GM08714 (cell line): ENCODE results near the gene PHETA1.
"Not testable (repeated sequence)": the region's sequence is repeated elsewhere in the genome, so short reads cannot be mapped to it uniquely, and the experiment has no call there.

Source experiments
- H3K4me3 ChIP-seq: fragments of 200-500 bp; sonication (Bioruptor generic); 2 replicates; pipeline ENCODE4 v1.5.1; 2014; ENCODE audit warnings: mild to moderate bottlenecking, low read length, inconsistent platforms
- ZNF274 ChIP-seq: IDR thresholded peaks from 2 replicates; pipeline ENCODE4 v1.6.1; 2012; ENCODE audit warnings: mild to moderate bottlenecking, low read depth, low read length

The PHETA1 gene

DNA sequence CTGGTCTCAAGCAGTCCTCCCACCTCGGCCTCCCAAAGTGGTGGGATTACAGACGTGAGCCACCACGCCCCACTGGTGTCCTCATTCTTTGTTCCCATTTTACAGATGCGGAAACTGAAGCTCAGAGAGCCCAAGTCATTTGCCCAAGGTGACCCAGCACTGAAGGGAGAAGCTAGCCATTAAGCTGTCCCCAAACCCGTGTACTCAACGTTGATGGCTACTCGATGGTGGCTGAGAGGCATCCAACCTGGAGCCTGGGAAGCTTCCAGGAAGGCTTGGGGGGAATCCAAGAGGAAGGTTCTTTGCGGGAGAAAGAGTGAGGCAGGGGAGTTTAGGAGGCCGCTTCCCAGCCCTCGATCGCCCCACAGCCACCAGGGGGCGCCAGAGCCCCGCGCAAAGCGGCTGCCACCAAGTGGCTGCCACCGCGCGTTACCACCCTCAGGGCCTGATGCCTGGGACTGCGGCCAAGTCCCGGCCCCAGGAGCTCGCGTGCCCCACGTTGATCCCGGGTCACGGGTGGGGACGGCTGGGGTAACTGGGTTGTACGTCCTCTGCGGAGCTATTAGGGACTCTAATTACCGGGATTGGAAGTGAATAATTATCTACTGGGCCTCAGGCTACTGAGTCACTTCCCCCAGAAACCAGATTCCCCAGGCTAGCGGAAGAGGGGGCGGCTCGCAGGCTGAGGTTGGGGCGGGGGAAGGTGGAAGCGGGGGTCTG is 28.0 kb upstream of the PHETA1 start:
- no peak overlapping the region; the same call in 1 of the 2 replicates for H3K4me3 ChIP-seq
- TF ChIP-seq ZNF274 = no peak

DNA sequence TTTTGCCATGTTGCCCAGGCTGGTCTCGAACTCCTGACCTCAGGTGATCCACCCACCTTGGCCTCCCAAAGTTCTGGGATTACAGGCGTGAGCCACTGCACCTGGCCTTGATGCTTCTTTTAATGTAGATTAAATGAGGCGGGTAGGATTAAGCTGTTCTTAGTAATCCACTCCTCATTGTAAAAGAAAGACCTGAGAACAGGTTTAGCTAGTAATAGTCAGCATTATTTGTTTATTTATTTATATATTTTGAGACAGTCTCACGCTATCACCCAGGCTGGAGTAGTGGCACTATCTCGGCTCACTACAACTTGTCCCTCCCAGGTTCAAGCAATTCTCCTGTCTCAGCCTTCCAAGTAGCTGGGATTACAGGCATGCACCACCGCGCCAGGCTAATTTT is 27.4 kb upstream of the PHETA1 start:
- H3K4me3 ChIP-seq = not testable (repeated sequence)

GRCh38 chr12:111395336-111396187 is 26.7 kb upstream of the PHETA1 start:
- no peak for TF ChIP-seq ZNF274
- H3K4me3 ChIP-seq = no peak overlapping the region

DNA sequence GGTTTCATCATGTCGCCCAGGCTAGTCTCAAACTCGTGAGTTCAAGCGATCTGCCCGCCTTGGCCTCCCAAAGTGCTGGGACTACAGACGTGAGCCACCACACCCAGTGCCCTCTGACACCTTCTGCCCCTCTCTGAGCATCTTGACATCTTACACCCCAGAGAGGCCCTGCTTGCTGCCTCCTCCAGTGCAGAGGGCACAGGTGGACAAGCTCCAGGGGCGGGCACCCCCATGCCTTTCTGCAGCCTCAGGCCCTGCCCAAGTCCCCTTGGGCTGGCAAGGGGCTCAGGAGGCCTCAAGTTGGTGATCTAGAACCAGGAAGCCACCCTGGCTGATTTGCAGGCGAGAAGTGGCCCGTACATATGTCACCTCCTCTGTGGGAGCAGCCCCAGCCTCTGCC is 25.6 kb upstream of the PHETA1 start:
- no peak overlapping the region for H3K4me3 ChIP-seq
- no peak for TF ChIP-seq ZNF274

- TF ChIP-seq ZNF274 = no peak
- H3K4me3 ChIP-seq = no peak overlapping the region
Observed at GRCh38 chr12:111393700-111394300, 24.9 kb upstream of the PHETA1 start.

GRCh38 chr12:111390910-111391309 is 22.0 kb upstream of the PHETA1 start:
- no peak for TF ChIP-seq ZNF274
- H3K4me3 ChIP-seq = no peak overlapping the region

- no peak overlapping the region for H3K4me3 ChIP-seq
- no peak for TF ChIP-seq ZNF274
Observed at GRCh38 chr12:111389635-111390034, 20.7 kb upstream of the PHETA1 start.

GRCh38 chr12:111387747-111388323 is 18.9 kb upstream of the PHETA1 start:
- no peak for TF ChIP-seq ZNF274
- no peak overlapping the region for H3K4me3 ChIP-seq

- H3K4me3 ChIP-seq = no peak overlapping the region
- TF ChIP-seq ZNF274 = no peak
Observed at GRCh38 chr12:111386885-111387284, 18.0 kb upstream of the PHETA1 start.

GRCh38 chr12:111384596-111384995 is 15.7 kb upstream of the PHETA1 start:
- no peak for TF ChIP-seq ZNF274

DNA sequence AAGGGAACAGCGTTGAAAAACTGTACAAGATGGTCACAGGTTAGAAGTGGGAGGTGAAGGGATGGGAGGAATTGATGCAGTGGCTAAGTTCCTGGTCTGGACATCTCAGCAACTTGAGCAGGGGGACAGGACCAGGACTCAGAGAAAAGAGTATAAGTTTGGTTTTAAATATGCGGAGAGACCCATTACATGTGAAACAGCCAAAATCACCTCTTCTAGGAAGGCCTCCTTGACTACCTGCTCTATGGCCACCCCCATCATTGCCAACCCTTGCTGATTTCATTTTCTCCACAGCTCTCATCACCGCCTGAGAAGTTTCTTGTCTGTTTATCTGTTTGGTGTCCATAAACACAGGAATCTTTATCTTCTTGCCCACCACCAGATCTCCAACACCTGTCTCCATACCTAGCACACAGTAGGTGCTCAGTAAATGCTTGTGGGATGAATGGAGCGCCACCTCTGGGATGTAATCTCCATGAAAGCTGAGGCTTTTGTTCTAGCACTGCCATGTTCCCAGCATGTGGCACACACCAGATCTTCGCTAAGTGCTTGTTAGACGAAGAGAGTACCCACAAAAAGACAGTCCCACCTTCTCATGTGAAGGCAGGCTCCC is 11.2 kb upstream of the PHETA1 start:
- no peak for TF ChIP-seq ZNF274
- no peak overlapping the region for H3K4me3 ChIP-seq

More at GRCh38 chr12:111384596-111384995, 15.7 kb upstream of the PHETA1 start:
- no peak overlapping the region for H3K4me3 ChIP-seq

- TF ChIP-seq ZNF274 = no peak
Observed at GRCh38 chr12:111377440-111377839, 8.5 kb upstream of the PHETA1 start.

GRCh38 chr12:111373231-111373630 is 4.3 kb upstream of the PHETA1 start:
- H3K4me3 ChIP-seq = not testable (repeated sequence)

More at GRCh38 chr12:111377440-111377839, 8.5 kb upstream of the PHETA1 start:
- H3K4me3 ChIP-seq = no peak overlapping the region
